Psoas muscle (tissue), 8 donors: Measurements from ENCODE around the gene NUP153. TPM values are rescaled to one million over a fixed set of nuclear protein-coding genes. Genes with fewer than 3 reads are reported as not detected.
A peak's percentile ranks its signal among the peaks of the same experiment; 100 is the strongest.
"Not testable (repeated sequence)": the region's sequence is repeated elsewhere in the genome, so short reads cannot be mapped to it uniquely, and the experiment has no call there.

ENCODE experiments used
- ATAC-seq, 4 donors: fragments of 200-7000 bp; cut with Tn5 transposase; one replicate each; pipeline ENCODE4 v1.9.1; 2020; ENCODE audit warnings: moderate library complexity in 3 of 4, mild to moderate bottlenecking in 2 of 4
- DNase-seq, 2 donors: peaks; one replicate each; pipeline ENCODE4 v3.0.0-alpha.2; 2020
- H3K27ac ChIP-seq: fragments of 200-600 bp; one replicate; pipeline ENCODE4 v1.8.0; 2022
- H3K27me3 ChIP-seq, 3 donors: fragments of 200-600 bp in 1 of 3; one replicate each; pipeline versions ENCODE4 v1.6.1 to v1.8.0; 2013 to 2022; ENCODE audit warnings: low read length in 2 of 3, mild to moderate bottlenecking in 2 of 3, moderate library complexity in 1 of 3; ENCODE audit not compliant: insufficient read depth in 3 of 3
- H3K36me3 ChIP-seq, 2 donors: fragments of 200-600 bp in 1 of 2; one replicate each; pipeline versions ENCODE4 v1.6.1 to v1.8.0; 2013 to 2022; ENCODE audit warnings: low read depth in 1 of 2, mild to moderate bottlenecking in 1 of 2, moderate library complexity in 1 of 2; ENCODE audit not compliant: insufficient read depth in 1 of 2
- H3K4me1 ChIP-seq: fragments of 200-600 bp; one replicate; pipeline ENCODE4 v1.8.0; 2022
- H3K4me3 ChIP-seq: fragments of 200-600 bp; one replicate; pipeline ENCODE4 v1.8.0; 2022; ENCODE audit warnings: mild to moderate bottlenecking
- H3K9me3 ChIP-seq: fragments of 200-600 bp; one replicate; pipeline ENCODE4 v1.8.0; 2022
- WGBS, 3 donors: extraction: QIAGEN DNeasy Blood & Tissue Kit; methylation state at CpG; one replicate each; pipeline versions ENCODE4 v1.1.6 to v1.1.7; 2013; 5-methylcytosine and 5-hydroxymethylcytosine counted together
- intact Hi-C, 2 donors: fragments of 100-400 bp; cut with DNase I; formaldehyde crosslinking; loops; one replicate each; pipeline versions ENCODE4 v1.11.0 to v1.14.2; 2022
- polyA plus RNA-seq, 3 donors: library from polyadenylated mRNA; stranded (reverse); fragments of 200-250 nt; gene quantifications; one replicate each; pipeline ENCODE4 v1.2.3, GENCODE V29; 2013
- total RNA-seq, 4 donors: library from RNA; stranded (reverse); fragmentation: NEBNext Ultra II Directional in 2 of 4; extraction: Animal tissue kit (Norgen Biotek cat#: 25700) in 2 of 4; gene quantifications; one replicate each; pipeline versions ENCODE4 v1.2.1 to v1.2.4, GENCODE V29; 2021 to 2023
- TF ChIP-seq, protein P1 (sequence below): fragments of 200-600 bp; IDR thresholded peaks from one replicate; pipeline ENCODE4 v1.8.0; 2022; ENCODE audit warnings: antibody characterized with exemption
- donor health status: healthy with polysubstance abuse.
- donor health status: DM: no; HTN: no; CAD: no; lungs with moderate emphysema.
- donor health status: Bipolar disorder and iron deficiency.
- donor health status: healthy.
- donor health status: DM: yes; HTN: yes; CAD: no.
- donor health status: DM: no; HTN: no; CAD: no.
- donor health status: DM: no; HTN: no; CAD: no.
- donor health status: DM: yes; HTN: yes; CAD: no.

NUP153 gene
- total and polyA plus RNA-seq, 7 donors: 12.4 to 62.1 (median 32.7) TPM

DNA sequence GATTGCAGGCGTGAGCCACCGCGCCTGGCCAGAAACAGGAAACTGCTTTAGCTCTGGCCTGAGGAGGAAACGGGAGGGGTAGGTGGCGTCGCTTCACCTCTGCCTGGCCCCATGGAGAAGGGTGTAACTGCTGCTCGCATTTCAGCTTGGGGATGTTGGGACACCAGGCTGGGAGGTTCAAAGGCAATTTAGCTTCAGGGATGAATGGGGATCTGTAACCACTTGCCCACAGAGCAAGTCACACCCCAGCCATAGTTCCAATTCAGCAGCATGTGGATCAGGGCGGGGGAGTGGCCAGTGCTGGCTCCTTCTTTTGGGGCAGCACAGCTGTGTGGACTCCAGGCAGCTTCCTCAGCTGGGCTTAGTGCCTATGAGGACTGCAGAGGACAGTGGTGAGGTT is 34.8 kb upstream of the NUP153 start:
- no peak for ATAC-seq
- intact Hi-C loops: no loop called here
- Histone ChIP-seq H3K9me3 (peaks cover 7% of the 10 kb centered on the region), H3K4me3 (no peak overlapping the region), H3K36me3 (no peaks in the 10 kb centered on the region), H3K4me1 (no peaks in the 10 kb centered on the region), H3K27me3 (no peaks in the 10 kb centered on the region), H3K27ac (no peak overlapping the region)
- 34 to 47% (median 35%) methylated on average over 8 of the region's 8 CpGs for WGBS, 3 donors
- DNase-seq: no peak
- TF ChIP-seq, protein P1, sequence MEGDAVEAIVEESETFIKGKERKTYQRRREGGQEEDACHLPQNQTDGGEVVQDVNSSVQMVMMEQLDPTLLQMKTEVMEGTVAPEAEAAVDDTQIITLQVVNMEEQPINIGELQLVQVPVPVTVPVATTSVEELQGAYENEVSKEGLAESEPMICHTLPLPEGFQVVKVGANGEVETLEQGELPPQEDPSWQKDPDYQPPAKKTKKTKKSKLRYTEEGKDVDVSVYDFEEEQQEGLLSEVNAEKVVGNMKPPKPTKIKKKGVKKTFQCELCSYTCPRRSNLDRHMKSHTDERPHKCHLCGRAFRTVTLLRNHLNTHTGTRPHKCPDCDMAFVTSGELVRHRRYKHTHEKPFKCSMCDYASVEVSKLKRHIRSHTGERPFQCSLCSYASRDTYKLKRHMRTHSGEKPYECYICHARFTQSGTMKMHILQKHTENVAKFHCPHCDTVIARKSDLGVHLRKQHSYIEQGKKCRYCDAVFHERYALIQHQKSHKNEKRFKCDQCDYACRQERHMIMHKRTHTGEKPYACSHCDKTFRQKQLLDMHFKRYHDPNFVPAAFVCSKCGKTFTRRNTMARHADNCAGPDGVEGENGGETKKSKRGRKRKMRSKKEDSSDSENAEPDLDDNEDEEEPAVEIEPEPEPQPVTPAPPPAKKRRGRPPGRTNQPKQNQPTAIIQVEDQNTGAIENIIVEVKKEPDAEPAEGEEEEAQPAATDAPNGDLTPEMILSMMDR: no peak

- ATAC-seq (peak in 1 of 4 donors; percentile 25), DNase-seq (no peak)
- TF ChIP-seq, protein P1: no peak
- H3K36me3 ChIP-seq: no peaks in the 10 kb centered on the region
- peaks cover 7% of the 10 kb centered on the region for H3K9me3 ChIP-seq
- WGBS, 3 donors: 13 to 18% (median 15%) methylated on average over 5 of the region's 5 CpGs
- no peak overlapping the region for H3K27ac ChIP-seq
- H3K4me3 ChIP-seq: no peak overlapping the region
- H3K4me1 ChIP-seq: no peaks in the 10 kb centered on the region
- intact Hi-C loops: no loop called here
- H3K27me3 ChIP-seq: no peaks in the 10 kb centered on the region
Observed at GRCh38 chr6:17740559-17741220, 34.0 kb upstream of the NUP153 start.

DNA sequence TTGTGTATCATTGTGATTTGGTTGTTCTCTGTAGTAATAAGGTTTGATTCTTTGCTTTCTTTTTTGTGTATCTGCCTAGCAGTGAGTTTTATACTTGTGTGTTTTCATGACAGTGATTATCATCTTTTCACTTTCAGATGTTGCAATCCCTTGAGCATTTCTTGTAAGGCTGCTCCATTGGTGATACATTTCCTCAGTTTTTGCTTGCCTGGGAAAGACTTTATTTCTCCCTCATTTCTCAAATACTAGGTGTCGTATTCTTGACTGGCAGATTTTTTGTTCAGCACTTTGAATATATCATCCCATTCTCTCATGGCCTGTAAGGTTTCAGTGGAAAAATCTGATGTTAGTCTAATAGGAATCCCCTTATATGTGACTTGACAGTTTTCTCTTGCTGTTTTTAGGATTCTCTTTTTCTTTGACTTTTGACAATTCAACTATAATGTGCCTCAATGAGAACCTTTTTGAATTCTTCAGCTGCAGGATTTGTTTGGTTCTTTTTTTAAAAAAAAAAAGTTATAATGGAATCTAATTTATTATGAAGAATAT is 31.1 kb upstream of the NUP153 start:
- Histone ChIP-seq H3K4me3 (no peak overlapping the region), H3K9me3 (peaks cover 7% of the 10 kb centered on the region), H3K36me3 (no peaks in the 10 kb centered on the region), H3K27ac (no peak overlapping the region), H3K27me3 (no peaks in the 10 kb centered on the region), H3K4me1 (no peaks in the 10 kb centered on the region)
- DNase-seq: no peak
- intact Hi-C loops: no loop called here
- WGBS, 3 donors: 92 to 98% (median 97%) methylated on average over 1 of the region's 1 CpG
- no peak for ATAC-seq
- TF ChIP-seq, protein P1: no peak

GRCh38 chr6:17735311-17735710 is 28.6 kb upstream of the NUP153 start:
- H3K4me3 ChIP-seq, H3K9me3 ChIP-seq, H3K4me1 ChIP-seq, H3K36me3 ChIP-seq, H3K27me3 ChIP-seq, DNase-seq, ATAC-seq, H3K27ac ChIP-seq, intact Hi-C loops: not testable (repeated sequence)
- 88 to 98% (median 96%) methylated on average over 6 to 19 of the region's 27 CpGs for WGBS, 3 donors

- Histone ChIP-seq H3K27ac (no peak overlapping the region), H3K4me1 (no peaks in the 10 kb centered on the region), H3K4me3 (no peak overlapping the region), H3K9me3 (no peaks in the 10 kb centered on the region), H3K36me3 (no peaks in the 10 kb centered on the region), H3K27me3 (no peaks in the 10 kb centered on the region)
- ATAC-seq (no peak), DNase-seq (no peak)
- TF ChIP-seq, protein P1: no peak
- 79 to 81% (median 81%) methylated on average over 6 of the region's 6 CpGs for WGBS, 3 donors
- intact Hi-C loops: no loop called here
Observed at GRCh38 chr6:17730078-17730704, 23.5 kb upstream of the NUP153 start.
